GM23338 (cell line): ENCODE data around the gene THAP5. TPM values are rescaled to one million over a fixed set of nuclear protein-coding genes. Genes with fewer than 3 reads are reported as not detected.

Source experiments
- ATAC-seq: fragments of 200-7000 bp; cut with Tn5 transposase; 3 replicates; pipeline ENCODE4 v1.9.1; 2020
- DNase-seq: peaks from one replicate; pipeline ENCODE4 v3.0.0-alpha.2; 2015; ENCODE audit warnings: low spot score
- H2AFZ ChIP-seq: fragments of 200-600 bp; sonication (generic); 2 replicates; pipeline ENCODE4 v1.8.0; 2016; ENCODE audit warnings: antibody characterized with exemption, mild to moderate bottlenecking, moderate library complexity
- H3F3A ChIP-seq: fragments of 200-600 bp; sonication (generic); replicated peaks from 2 replicates; pipeline ENCODE4 v1.8.0; 2017; ENCODE audit warnings: antibody characterized with exemption, mixed run types, low read depth
- H3K27ac ChIP-seq: fragments of 200-600 bp; sonication (generic); 2 replicates; pipeline ENCODE4 v1.6.1; 2016; ENCODE audit warnings: low read depth
- H3K27me3 ChIP-seq: fragments of 200-600 bp; sonication (generic); 2 replicates; pipeline ENCODE4 v1.8.0; 2016; ENCODE audit warnings: mild to moderate bottlenecking, mixed run types, moderate library complexity; ENCODE audit not compliant: insufficient read depth
- H3K36me3 ChIP-seq: fragments of 200-600 bp; sonication (generic); 2 replicates; pipeline ENCODE4 v1.8.0; 2016; ENCODE audit warnings: mild to moderate bottlenecking; ENCODE audit not compliant: insufficient read depth
- H3K4me1 ChIP-seq: fragments of 200-600 bp; sonication (generic); 2 replicates; pipeline ENCODE4 v1.8.0; 2016; ENCODE audit warnings: mild to moderate bottlenecking, moderate library complexity; ENCODE audit not compliant: insufficient read depth
- H3K4me2 ChIP-seq: fragments of 200-600 bp; sonication (generic); 2 replicates; pipeline ENCODE4 v1.7.1; 2017; ENCODE audit warnings: mixed run types
- H3K4me3 ChIP-seq: fragments of 200-600 bp; sonication (generic); 2 replicates; pipeline ENCODE4 v1.6.1; 2016; ENCODE audit warnings: mixed run types
- H3K79me2 ChIP-seq: fragments of 200-600 bp; sonication (generic); replicated peaks from 2 replicates; pipeline ENCODE4 v1.8.0; 2017; ENCODE audit warnings: mild to moderate bottlenecking; ENCODE audit not compliant: insufficient read depth
- H3K9me2 ChIP-seq: fragments of 200-600 bp; sonication (generic); 2 replicates; pipeline ENCODE4 v1.8.0; 2017; ENCODE audit not compliant: insufficient read depth
- H4K20me1 ChIP-seq: fragments of 200-600 bp; sonication (generic); replicated peaks from 2 replicates; pipeline ENCODE4 v1.8.0; 2017; ENCODE audit warnings: mild to moderate bottlenecking; ENCODE audit not compliant: insufficient read depth
- H3K27ac Mint-ChIP-seq: 2 replicates; pipeline ENCODE4 v1.8.0; 2020; ENCODE audit warnings: inconsistent platforms, mild to moderate bottlenecking, moderate library complexity, mixed read lengths
- H3K27me3 Mint-ChIP-seq: 3 replicates; pipeline ENCODE4 v1.8.0; 2022; ENCODE audit warnings: low read depth, mild to moderate bottlenecking, moderate library complexity, mixed read lengths, inconsistent platforms; ENCODE audit not compliant: insufficient read depth, poor library complexity
- H3K36me3 Mint-ChIP-seq: 3 replicates; pipeline ENCODE4 v1.8.0; 2021; ENCODE audit warnings: low read depth, mild to moderate bottlenecking, inconsistent platforms, moderate library complexity, mixed read lengths
- H3K4me1 Mint-ChIP-seq: 3 replicates; pipeline ENCODE4 v1.8.0; 2020; ENCODE audit warnings: mild to moderate bottlenecking, inconsistent platforms, mixed read lengths
- H3K4me3 Mint-ChIP-seq: 3 replicates; pipeline ENCODE4 v1.8.0; 2021; ENCODE audit warnings: moderate library complexity, mild to moderate bottlenecking, inconsistent platforms, mixed read lengths
- H3K9me3 Mint-ChIP-seq: 3 replicates; pipeline ENCODE4 v1.8.0; 2020; ENCODE audit warnings: moderate library complexity, mild to moderate bottlenecking, inconsistent platforms, mixed read lengths
- CREB1 ChIP-seq: fragments of 250-450 bp; sonication (Bioruptor Pico); IDR thresholded peaks from 2 replicates; pipeline ENCODE4 v1.5.0; 2020; ENCODE audit warnings: low read depth, mild to moderate bottlenecking, moderate library complexity
- EZH2phosphoT487 ChIP-seq: fragments of 200-600 bp; sonication (generic); IDR thresholded peaks from one replicate; pipeline ENCODE4 v1.8.1; 2018; ENCODE audit warnings: antibody characterized with exemption; ENCODE audit not compliant: unreplicated experiment
- NANOG ChIP-seq: IDR thresholded peaks from 2 replicates; pipeline ENCODE4 v1.6.1; 2016; ENCODE audit warnings: antibody characterized with exemption, borderline replicate concordance
- POLR2AphosphoS5 ChIP-seq: IDR thresholded peaks from 2 replicates; pipeline ENCODE4 v1.6.1; 2016; ENCODE audit warnings: antibody characterized with exemption, low read depth
- STAT1 ChIP-seq: IDR thresholded peaks from one replicate; pipeline ENCODE4 v1.6.1; 2016; ENCODE audit warnings: antibody characterized with exemption; ENCODE audit not compliant: unreplicated experiment
- ZNF114 ChIP-seq: fragments of 250-450 bp; sonication (Bioruptor Pico); IDR thresholded peaks from 2 replicates; pipeline ENCODE4 v1.5.0; 2020; ENCODE audit warnings: mild to moderate bottlenecking, moderate library complexity
- ZNF331 ChIP-seq: fragments of 250-450 bp; sonication (Bioruptor Pico); IDR thresholded peaks from 2 replicates; pipeline ENCODE4 v1.5.0; 2020; ENCODE audit warnings: low read depth, mild to moderate bottlenecking, moderate library complexity
- polyA plus RNA-seq: library from polyadenylated mRNA; unstranded; fragments of >200 nt; fragmentation: Nextera tagmentation; extraction: Ambion mirVana; gene quantifications from 2 replicates; pipeline ENCODE4 v1.2.1, GENCODE V29; 2016
- total RNA-seq: library from RNA; depleted of rRNA; stranded (reverse); fragments of >200 nt; shearing (Covaris generic); gene quantifications from 2 replicates; pipeline ENCODE4 v1.2.3, GENCODE V29; 2014
- TF ChIP-seq, protein P1 (sequence below): IDR thresholded peaks from one replicate; pipeline ENCODE4 v1.6.1; 2018; ENCODE audit warnings: antibody characterized with exemption; ENCODE audit not compliant: unreplicated experiment
- TF ChIP-seq, protein P2 (sequence below): IDR thresholded peaks from 2 replicates; pipeline ENCODE4 v1.6.1; 2016; ENCODE audit warnings: antibody characterized with exemption
- TF ChIP-seq, protein P3 (sequence below): fragments of 250-450 bp; sonication (Bioruptor Pico); IDR thresholded peaks from 2 replicates; pipeline ENCODE4 v1.5.0; 2020; ENCODE audit warnings: mild to moderate bottlenecking, moderate library complexity
- TF ChIP-seq, protein P4 (sequence below), 2 experiments: fragments of 200-600 bp in 1 of 2; sonication (generic) in 1 of 2; conservative IDR thresholded peaks; 2 replicates each; pipeline versions ENCODE4 v1.5.1 to v1.6.1; 2016 to 2017; ENCODE audit warnings: antibody characterized with exemption in 2 of 2, low read depth in 2 of 2, mild to moderate bottlenecking in 2 of 2, moderate library complexity in 1 of 2

Gene THAP5
- total and polyA plus RNA-seq, 2 experiments from 2014 or later, result 18.2 to 32.3 TPM

DNA sequence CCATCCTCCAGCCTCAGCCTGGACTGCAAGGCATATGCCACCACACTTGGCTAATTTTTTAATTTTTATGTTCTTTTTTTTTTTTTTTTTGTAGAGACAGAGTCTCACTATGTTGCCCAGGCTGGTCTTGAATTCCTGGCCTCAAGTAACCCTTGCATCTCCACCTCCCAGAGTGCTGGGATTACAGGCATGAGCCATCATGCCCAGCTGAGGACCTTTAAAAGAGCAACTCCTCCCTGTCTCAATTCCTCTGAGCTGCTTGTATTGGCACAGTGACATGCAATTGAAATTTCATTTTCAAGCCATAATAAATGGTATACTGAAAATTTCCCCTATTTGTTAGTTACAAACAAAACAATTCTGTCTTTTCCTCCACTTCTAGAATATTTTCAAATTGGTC lies 19.7 kb upstream of the THAP5 start:
- H3K79me2 ChIP-seq, result no peaks in the 10 kb centered on the region
- H3K4me3 Mint-ChIP-seq, result no peak overlapping the region
- ATAC-seq, result no peak
- no peak overlapping the region for H2AFZ ChIP-seq
- no peak for DNase-seq
- peaks cover 16% of the 10 kb centered on the region for H3K4me1 Mint-ChIP-seq
- H3K9me3 Mint-ChIP-seq, result no peaks in the 10 kb centered on the region
- H3K9me2 ChIP-seq, result no peaks in the 10 kb centered on the region; the same call in 1 of the 2 replicates
- H3K36me3 Mint-ChIP-seq, result no peaks in the 10 kb centered on the region
- peaks cover 1% of the 10 kb centered on the region for H3K27me3 Mint-ChIP-seq
- H3K27me3 ChIP-seq, result no peaks in the 10 kb centered on the region
- no peak overlapping the region for H3K27ac Mint-ChIP-seq
- no peak overlapping the region for H3K4me2 ChIP-seq
- TF ChIP-seq, protein P1, sequence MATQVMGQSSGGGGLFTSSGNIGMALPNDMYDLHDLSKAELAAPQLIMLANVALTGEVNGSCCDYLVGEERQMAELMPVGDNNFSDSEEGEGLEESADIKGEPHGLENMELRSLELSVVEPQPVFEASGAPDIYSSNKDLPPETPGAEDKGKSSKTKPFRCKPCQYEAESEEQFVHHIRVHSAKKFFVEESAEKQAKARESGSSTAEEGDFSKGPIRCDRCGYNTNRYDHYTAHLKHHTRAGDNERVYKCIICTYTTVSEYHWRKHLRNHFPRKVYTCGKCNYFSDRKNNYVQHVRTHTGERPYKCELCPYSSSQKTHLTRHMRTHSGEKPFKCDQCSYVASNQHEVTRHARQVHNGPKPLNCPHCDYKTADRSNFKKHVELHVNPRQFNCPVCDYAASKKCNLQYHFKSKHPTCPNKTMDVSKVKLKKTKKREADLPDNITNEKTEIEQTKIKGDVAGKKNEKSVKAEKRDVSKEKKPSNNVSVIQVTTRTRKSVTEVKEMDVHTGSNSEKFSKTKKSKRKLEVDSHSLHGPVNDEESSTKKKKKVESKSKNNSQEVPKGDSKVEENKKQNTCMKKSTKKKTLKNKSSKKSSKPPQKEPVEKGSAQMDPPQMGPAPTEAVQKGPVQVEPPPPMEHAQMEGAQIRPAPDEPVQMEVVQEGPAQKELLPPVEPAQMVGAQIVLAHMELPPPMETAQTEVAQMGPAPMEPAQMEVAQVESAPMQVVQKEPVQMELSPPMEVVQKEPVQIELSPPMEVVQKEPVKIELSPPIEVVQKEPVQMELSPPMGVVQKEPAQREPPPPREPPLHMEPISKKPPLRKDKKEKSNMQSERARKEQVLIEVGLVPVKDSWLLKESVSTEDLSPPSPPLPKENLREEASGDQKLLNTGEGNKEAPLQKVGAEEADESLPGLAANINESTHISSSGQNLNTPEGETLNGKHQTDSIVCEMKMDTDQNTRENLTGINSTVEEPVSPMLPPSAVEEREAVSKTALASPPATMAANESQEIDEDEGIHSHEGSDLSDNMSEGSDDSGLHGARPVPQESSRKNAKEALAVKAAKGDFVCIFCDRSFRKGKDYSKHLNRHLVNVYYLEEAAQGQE, result no peak
- TF ChIP-seq POLR2AphosphoS5 (no peak), ZNF114 (CRISPR knock-in tag) (no peak), EZH2phosphoT487 (no peak), NANOG (no peak), CREB1 (CRISPR knock-in tag) (no peak), STAT1 (no peak), ZNF331 (no peak)
- TF ChIP-seq, protein P2, sequence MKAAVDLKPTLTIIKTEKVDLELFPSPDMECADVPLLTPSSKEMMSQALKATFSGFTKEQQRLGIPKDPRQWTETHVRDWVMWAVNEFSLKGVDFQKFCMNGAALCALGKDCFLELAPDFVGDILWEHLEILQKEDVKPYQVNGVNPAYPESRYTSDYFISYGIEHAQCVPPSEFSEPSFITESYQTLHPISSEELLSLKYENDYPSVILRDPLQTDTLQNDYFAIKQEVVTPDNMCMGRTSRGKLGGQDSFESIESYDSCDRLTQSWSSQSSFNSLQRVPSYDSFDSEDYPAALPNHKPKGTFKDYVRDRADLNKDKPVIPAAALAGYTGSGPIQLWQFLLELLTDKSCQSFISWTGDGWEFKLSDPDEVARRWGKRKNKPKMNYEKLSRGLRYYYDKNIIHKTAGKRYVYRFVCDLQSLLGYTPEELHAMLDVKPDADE, result no peak
- TF ChIP-seq, protein P3, sequence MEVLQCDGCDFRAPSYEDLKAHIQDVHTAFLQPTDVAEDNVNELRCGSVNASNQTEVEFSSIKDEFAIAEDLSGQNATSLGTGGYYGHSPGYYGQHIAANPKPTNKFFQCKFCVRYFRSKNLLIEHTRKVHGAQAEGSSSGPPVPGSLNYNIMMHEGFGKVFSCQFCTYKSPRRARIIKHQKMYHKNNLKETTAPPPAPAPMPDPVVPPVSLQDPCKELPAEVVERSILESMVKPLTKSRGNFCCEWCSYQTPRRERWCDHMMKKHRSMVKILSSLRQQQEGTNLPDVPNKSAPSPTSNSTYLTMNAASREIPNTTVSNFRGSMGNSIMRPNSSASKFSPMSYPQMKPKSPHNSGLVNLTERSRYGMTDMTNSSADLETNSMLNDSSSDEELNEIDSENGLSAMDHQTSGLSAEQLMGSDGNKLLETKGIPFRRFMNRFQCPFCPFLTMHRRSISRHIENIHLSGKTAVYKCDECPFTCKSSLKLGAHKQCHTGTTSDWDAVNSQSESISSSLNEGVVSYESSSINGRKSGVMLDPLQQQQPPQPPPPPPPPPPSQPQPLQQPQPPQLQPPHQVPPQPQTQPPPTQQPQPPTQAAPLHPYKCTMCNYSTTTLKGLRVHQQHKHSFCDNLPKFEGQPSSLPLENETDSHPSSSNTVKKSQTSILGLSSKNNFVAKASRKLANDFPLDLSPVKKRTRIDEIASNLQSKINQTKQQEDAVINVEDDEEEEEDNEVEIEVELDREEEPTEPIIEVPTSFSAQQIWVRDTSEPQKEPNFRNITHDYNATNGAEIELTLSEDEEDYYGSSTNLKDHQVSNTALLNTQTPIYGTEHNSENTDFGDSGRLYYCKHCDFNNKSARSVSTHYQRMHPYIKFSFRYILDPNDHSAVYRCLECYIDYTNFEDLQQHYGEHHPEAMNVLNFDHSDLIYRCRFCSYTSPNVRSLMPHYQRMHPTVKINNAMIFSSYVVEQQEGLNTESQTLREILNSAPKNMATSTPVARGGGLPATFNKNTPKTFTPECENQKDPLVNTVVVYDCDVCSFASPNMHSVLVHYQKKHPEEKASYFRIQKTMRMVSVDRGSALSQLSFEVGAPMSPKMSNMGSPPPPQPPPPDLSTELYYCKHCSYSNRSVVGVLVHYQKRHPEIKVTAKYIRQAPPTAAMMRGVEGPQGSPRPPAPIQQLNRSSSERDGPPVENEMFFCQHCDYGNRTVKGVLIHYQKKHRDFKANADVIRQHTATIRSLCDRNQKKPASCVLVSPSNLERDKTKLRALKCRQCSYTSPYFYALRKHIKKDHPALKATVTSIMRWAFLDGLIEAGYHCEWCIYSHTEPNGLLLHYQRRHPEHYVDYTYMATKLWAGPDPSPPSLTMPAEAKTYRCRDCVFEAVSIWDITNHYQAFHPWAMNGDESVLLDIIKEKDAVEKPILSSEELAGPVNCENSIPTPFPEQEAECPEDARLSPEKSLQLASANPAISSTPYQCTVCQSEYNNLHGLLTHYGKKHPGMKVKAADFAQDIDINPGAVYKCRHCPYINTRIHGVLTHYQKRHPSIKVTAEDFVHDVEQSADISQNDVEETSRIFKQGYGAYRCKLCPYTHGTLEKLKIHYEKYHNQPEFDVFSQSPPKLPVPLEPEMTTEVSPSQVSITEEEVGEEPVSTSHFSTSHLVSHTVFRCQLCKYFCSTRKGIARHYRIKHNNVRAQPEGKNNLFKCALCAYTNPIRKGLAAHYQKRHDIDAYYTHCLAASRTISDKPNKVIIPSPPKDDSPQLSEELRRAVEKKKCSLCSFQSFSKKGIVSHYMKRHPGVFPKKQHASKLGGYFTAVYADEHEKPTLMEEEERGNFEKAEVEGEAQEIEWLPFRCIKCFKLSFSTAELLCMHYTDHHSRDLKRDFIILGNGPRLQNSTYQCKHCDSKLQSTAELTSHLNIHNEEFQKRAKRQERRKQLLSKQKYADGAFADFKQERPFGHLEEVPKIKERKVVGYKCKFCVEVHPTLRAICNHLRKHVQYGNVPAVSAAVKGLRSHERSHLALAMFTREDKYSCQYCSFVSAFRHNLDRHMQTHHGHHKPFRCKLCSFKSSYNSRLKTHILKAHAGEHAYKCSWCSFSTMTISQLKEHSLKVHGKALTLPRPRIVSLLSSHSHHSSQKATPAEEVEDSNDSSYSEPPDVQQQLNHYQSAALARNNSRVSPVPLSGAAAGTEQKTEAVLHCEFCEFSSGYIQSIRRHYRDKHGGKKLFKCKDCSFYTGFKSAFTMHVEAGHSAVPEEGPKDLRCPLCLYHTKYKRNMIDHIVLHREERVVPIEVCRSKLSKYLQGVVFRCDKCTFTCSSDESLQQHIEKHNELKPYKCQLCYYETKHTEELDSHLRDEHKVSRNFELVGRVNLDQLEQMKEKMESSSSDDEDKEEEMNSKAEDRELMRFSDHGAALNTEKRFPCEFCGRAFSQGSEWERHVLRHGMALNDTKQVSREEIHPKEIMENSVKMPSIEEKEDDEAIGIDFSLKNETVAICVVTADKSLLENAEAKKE, result no peak
- TF ChIP-seq, protein P4, sequence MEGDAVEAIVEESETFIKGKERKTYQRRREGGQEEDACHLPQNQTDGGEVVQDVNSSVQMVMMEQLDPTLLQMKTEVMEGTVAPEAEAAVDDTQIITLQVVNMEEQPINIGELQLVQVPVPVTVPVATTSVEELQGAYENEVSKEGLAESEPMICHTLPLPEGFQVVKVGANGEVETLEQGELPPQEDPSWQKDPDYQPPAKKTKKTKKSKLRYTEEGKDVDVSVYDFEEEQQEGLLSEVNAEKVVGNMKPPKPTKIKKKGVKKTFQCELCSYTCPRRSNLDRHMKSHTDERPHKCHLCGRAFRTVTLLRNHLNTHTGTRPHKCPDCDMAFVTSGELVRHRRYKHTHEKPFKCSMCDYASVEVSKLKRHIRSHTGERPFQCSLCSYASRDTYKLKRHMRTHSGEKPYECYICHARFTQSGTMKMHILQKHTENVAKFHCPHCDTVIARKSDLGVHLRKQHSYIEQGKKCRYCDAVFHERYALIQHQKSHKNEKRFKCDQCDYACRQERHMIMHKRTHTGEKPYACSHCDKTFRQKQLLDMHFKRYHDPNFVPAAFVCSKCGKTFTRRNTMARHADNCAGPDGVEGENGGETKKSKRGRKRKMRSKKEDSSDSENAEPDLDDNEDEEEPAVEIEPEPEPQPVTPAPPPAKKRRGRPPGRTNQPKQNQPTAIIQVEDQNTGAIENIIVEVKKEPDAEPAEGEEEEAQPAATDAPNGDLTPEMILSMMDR (conservative IDR thresholded peaks at IDR 0.05; ENCODE audit: low read depth in 2 of 2), result no peak
- no peaks in the 10 kb centered on the region for H4K20me1 ChIP-seq
- H3K27ac ChIP-seq, result no peak overlapping the region
- H3K4me3 ChIP-seq, result no peak overlapping the region
- H3K36me3 ChIP-seq, result no peaks in the 10 kb centered on the region
- H3F3A ChIP-seq, result no peaks in the 10 kb centered on the region
- peaks cover 8% of the 10 kb centered on the region; the same call in 1 of the 2 replicates for H3K4me1 ChIP-seq
